Measurements from ENCODE around the gene MAP4K4. TPM values are rescaled to one million over a fixed set of nuclear protein-coding genes. Genes with fewer than 3 reads are reported as not detected.

Gene MAP4K4
- total and polyA plus RNA-seq, 2 of the 13 experiments (the other 11 are each of a cell fraction or from before 2014, with no cell fraction given): 105 to 264 TPM

DNA sequence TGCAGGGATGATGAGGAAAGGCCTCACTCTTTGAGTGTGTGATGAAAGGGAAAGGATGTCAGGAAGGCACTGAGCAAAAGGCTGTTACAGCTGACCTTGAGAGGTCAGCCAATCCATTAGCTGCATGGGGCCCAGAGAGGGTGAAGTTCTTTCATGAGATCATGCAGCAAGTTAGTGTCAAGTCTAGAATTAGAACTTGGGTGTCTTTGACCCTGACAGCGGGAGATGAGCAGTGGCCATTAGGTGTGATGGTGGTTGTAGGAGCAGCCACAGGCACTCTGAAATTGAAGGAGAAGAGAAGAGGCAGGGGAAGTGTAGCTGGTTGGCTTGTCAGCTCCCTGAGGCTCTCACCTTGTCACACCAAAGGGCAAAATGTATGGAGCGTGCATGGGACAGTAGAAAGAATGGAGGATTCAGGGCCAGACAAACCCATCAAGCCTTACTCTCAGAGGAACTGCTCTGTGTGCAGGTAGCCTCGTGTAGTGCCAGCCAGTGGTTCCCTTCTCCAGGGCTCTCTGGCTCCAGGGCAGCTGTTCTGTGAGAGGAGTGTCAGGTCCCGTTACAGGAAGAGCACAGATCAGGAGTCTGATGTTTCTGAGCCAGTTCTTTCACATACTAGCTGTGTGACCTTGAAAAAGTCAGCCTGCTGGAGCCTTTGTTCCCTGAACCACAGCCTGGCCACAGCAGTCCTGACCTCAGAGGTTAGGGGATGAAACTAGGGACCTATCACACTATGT lies 35.9 kb downstream of the MAP4K4 start (continued):
- TF ChIP-seq, protein P1, sequence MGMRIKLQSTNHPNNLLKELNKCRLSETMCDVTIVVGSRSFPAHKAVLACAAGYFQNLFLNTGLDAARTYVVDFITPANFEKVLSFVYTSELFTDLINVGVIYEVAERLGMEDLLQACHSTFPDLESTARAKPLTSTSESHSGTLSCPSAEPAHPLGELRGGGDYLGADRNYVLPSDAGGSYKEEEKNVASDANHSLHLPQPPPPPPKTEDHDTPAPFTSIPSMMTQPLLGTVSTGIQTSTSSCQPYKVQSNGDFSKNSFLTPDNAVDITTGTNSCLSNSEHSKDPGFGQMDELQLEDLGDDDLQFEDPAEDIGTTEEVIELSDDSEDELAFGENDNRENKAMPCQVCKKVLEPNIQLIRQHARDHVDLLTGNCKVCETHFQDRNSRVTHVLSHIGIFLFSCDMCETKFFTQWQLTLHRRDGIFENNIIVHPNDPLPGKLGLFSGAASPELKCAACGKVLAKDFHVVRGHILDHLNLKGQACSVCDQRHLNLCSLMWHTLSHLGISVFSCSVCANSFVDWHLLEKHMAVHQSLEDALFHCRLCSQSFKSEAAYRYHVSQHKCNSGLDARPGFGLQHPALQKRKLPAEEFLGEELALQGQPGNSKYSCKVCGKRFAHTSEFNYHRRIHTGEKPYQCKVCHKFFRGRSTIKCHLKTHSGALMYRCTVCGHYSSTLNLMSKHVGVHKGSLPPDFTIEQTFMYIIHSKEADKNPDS (CRISPR knock-in tag; IDR thresholded peaks at IDR 0.05): 0 out of 2 replicates have a peak, but pooled peaks have one; percentile 55
- peak; percentile 75; the same call in 1 of the 2 replicates for TF ChIP-seq ZHX1 (CRISPR knock-in tag; IDR thresholded peaks at IDR 0.05; ENCODE audit: low read depth)
- peak; percentile 57; the same call in 1 of the 2 replicates for TF ChIP-seq ZNF557 (CRISPR knock-in tag; IDR thresholded peaks at IDR 0.05)
- TF ChIP-seq ZNF549 (CRISPR knock-in tag; IDR thresholded peaks at IDR 0.05): no peak
- TF ChIP-seq ELF4 (CRISPR knock-in tag; IDR thresholded peaks at IDR 0.05; ENCODE audit: borderline replicate concordance): no peak
- no peak for TF ChIP-seq CHCHD3 (CRISPR knock-in tag; IDR thresholded peaks at IDR 0.05)
- TF ChIP-seq SNRNP70 (IDR thresholded peaks at IDR 0.05; ENCODE audit: low read depth, low read length): no peak
- TF ChIP-seq ZNF652 (CRISPR knock-in tag; IDR thresholded peaks at IDR 0.05; ENCODE audit: borderline replicate concordance, low read depth): no peak
- TF ChIP-seq GABPB1 (CRISPR knock-in tag; IDR thresholded peaks at IDR 0.05): no peak; the same call in 1 of the 2 replicates
- no peak for TF ChIP-seq ZNF703 (CRISPR knock-in tag; IDR thresholded peaks at IDR 0.05; ENCODE audit: borderline replicate concordance)
- TF ChIP-seq GMEB2 (CRISPR knock-in tag; IDR thresholded peaks at IDR 0.05; ENCODE audit: low read depth): no peak
- no peak for TF ChIP-seq CEBPZ (IDR thresholded peaks at IDR 0.05; ENCODE audit: low read length)
- TF ChIP-seq ETV5 (CRISPR knock-in tag; IDR thresholded peaks at IDR 0.05; ENCODE audit: borderline replicate concordance): peak; percentile 72
- 0 out of 2 replicates have a peak, but pooled peaks have one; percentile 28 for TF ChIP-seq ZNF777 (CRISPR knock-in tag; IDR thresholded peaks at IDR 0.05)
- TF ChIP-seq TFAP4 (IDR thresholded peaks at IDR 0.05; ENCODE audit: borderline replicate concordance, low read depth): peak; percentile 81; the same call in 1 of the 2 replicates
- no peak for TF ChIP-seq ARNTL (CRISPR knock-in tag; IDR thresholded peaks at IDR 0.05)
- TF ChIP-seq JUND (CRISPR knock-in tag; IDR thresholded peaks at IDR 0.05): peak; percentile 75; the same call in 1 of the 2 replicates
